ENCODE data around the gene ZNF148.

- no peak for TF ChIP-seq CTCF (conservative IDR thresholded peaks at IDR 0.05; ENCODE audit: low read depth, low read length)
- TF ChIP-seq EZH2 (IDR thresholded peaks at IDR 0.05; ENCODE audit: borderline replicate concordance, low read depth, low read length, poor library complexity, severe bottlenecking) = no peak
These were observed 163.0 kb downstream of the ZNF148 start for GRCh38 chr3:125212091-125212508.
